HEK293 (cell line): ENCODE results near the gene PEX3.

ENCODE experiments used
- GLIS2 ChIP-seq: fragments of 450-650 bp; formaldehyde crosslinking; IDR thresholded peaks from 2 replicates; pipeline ENCODE4 v1.5.1; 2016; ENCODE audit warnings: missing biosample characterization, missing genetic modification characterization
- KLF8 ChIP-seq: fragments of 450-650 bp; formaldehyde crosslinking; IDR thresholded peaks from 2 replicates; pipeline ENCODE4 v1.5.1; 2016; ENCODE audit warnings: missing biosample characterization, missing genetic modification characterization
- RBAK ChIP-seq: fragments of 450-650 bp; formaldehyde crosslinking; IDR thresholded peaks from 2 replicates; pipeline ENCODE4 v1.5.1; 2016; ENCODE audit warnings: missing biosample characterization, missing genetic modification characterization
- REST ChIP-seq: fragments of 450-650 bp; formaldehyde crosslinking; IDR thresholded peaks from 2 replicates; pipeline ENCODE4 v1.5.1; 2016; ENCODE audit warnings: missing biosample characterization, missing genetic modification characterization
- TRIM28 ChIP-seq: IDR thresholded peaks from 2 replicates; pipeline ENCODE4 v1.6.1; 2011; ENCODE audit warnings: low read length, control low read depth, borderline replicate concordance
- TSHZ1 ChIP-seq: fragments of 450-650 bp; formaldehyde crosslinking; IDR thresholded peaks from 2 replicates; pipeline ENCODE4 v1.5.1; 2016; ENCODE audit warnings: missing biosample characterization, missing genetic modification characterization, borderline replicate concordance
- ZBTB10 ChIP-seq: fragments of 450-650 bp; formaldehyde crosslinking; IDR thresholded peaks from 2 replicates; pipeline ENCODE4 v1.5.1; 2016; ENCODE audit warnings: missing biosample characterization, missing genetic modification characterization
- ZBTB20 ChIP-seq: fragments of 450-650 bp; formaldehyde crosslinking; IDR thresholded peaks from 2 replicates; pipeline ENCODE4 v1.5.1; 2016; ENCODE audit warnings: missing biosample characterization, missing genetic modification characterization
- ZBTB26 ChIP-seq: fragments of 450-650 bp; formaldehyde crosslinking; optimal IDR thresholded peaks from 2 replicates; pipeline ENCODE3; 2016; ENCODE audit warnings: missing biosample characterization, mild to moderate bottlenecking, missing genetic modification characterization
- ZBTB8A ChIP-seq: fragments of 450-650 bp; formaldehyde crosslinking; IDR thresholded peaks from 2 replicates; pipeline ENCODE4 v1.5.1; 2016; ENCODE audit warnings: missing biosample characterization, missing genetic modification characterization
- ZNF202 ChIP-seq: fragments of 450-650 bp; formaldehyde crosslinking; IDR thresholded peaks from 2 replicates; pipeline ENCODE4 v1.5.1; 2016; ENCODE audit warnings: missing biosample characterization, missing genetic modification characterization, borderline replicate concordance
- ZNF23 ChIP-seq: fragments of 450-650 bp; formaldehyde crosslinking; IDR thresholded peaks from 2 replicates; pipeline ENCODE4 v1.5.1; 2016; ENCODE audit warnings: missing biosample characterization, missing genetic modification characterization, borderline replicate concordance
- ZNF24 ChIP-seq: fragments of 450-650 bp; formaldehyde crosslinking; IDR thresholded peaks from 2 replicates; pipeline ENCODE4 v1.5.1; 2016; ENCODE audit warnings: missing biosample characterization, missing genetic modification characterization
- ZNF341 ChIP-seq: fragments of 450-650 bp; formaldehyde crosslinking; IDR thresholded peaks from 2 replicates; pipeline ENCODE4; 2016; ENCODE audit warnings: low read depth, missing biosample characterization, missing genetic modification characterization
- ZNF350 ChIP-seq: fragments of 450-650 bp; formaldehyde crosslinking; IDR thresholded peaks from 2 replicates; pipeline ENCODE4 v1.5.0; 2017; ENCODE audit warnings: missing biosample characterization, mild to moderate bottlenecking, missing genetic modification characterization
- ZNF398 ChIP-seq: fragments of 450-650 bp; formaldehyde crosslinking; IDR thresholded peaks from 2 replicates; pipeline ENCODE4 v1.5.1; 2017; ENCODE audit warnings: missing biosample characterization, missing genetic modification characterization
- ZNF404 ChIP-seq: fragments of 450-650 bp; formaldehyde crosslinking; IDR thresholded peaks from 2 replicates; pipeline ENCODE4 v1.5.1; 2017; ENCODE audit warnings: missing biosample characterization, missing genetic modification characterization
- ZNF600 ChIP-seq: fragments of 450-650 bp; formaldehyde crosslinking; IDR thresholded peaks from 2 replicates; pipeline ENCODE4 v1.5.1; 2016; ENCODE audit warnings: missing biosample characterization, missing genetic modification characterization
- ZNF610 ChIP-seq: fragments of 450-650 bp; formaldehyde crosslinking; IDR thresholded peaks from 2 replicates; pipeline ENCODE4 v1.5.1; 2016; ENCODE audit warnings: missing biosample characterization, missing genetic modification characterization, borderline replicate concordance
- ZNF670 ChIP-seq: fragments of 450-650 bp; formaldehyde crosslinking; IDR thresholded peaks from 2 replicates; pipeline ENCODE4 v1.5.1; 2016; ENCODE audit warnings: missing biosample characterization, missing genetic modification characterization, low read depth
- ZNF792 ChIP-seq: fragments of 450-650 bp; formaldehyde crosslinking; IDR thresholded peaks from 2 replicates; pipeline ENCODE4 v1.5.1; 2016; ENCODE audit warnings: missing biosample characterization, missing genetic modification characterization

PEX3 gene

GRCh38 chr6:143510991-143511891 is 60.6 kb downstream of the PEX3 start, which contains the start of gene FUCA2 (continued):
- TF ChIP-seq TRIM28 (no peak), ZBTB20 (peak; percentile 91), ZNF350 (tag by site-specific recombination) (no peak), ZNF610 (tag by site-specific recombination) (no peak), GLIS2 (tag by site-specific recombination) (peak; percentile 97), ZNF670 (no peak), ZNF341 (peak; percentile 92), ZBTB8A (peak; percentile 62), KLF8 (peak; percentile 71; the same call in 1 of the 2 replicates), ZNF24 (tag by site-specific recombination) (no peak; the same call in none of the 2 replicates), ZBTB26 (tag by site-specific recombination) (peak; percentile 97), REST (tag by site-specific recombination) (peak; percentile 72), ZNF404 (tag by site-specific recombination) (no peak), ZNF792 (tag by site-specific recombination) (no peak), ZNF398 (peak; percentile 95), TSHZ1 (peak; percentile 58; the same call in 1 of the 2 replicates), ZNF202 (tag by site-specific recombination) (no peak), ZNF23 (tag by site-specific recombination) (no peak), ZNF600 (tag by site-specific recombination) (peak; percentile 81), ZBTB10 (tag by site-specific recombination) (peak; percentile 85), RBAK (tag by site-specific recombination) (no peak)
